CD8-positive, alpha-beta memory T cell (primary cell): ENCODE measurements around the gene PAF1. TPM values are rescaled to one million over a fixed set of nuclear protein-coding genes. Genes with fewer than 3 reads are reported as not detected.
"Not testable (repeated sequence)": the region's sequence is repeated elsewhere in the genome, so short reads cannot be mapped to it uniquely, and the experiment has no call there.

ENCODE experiments used
- CTCF ChIA-PET: fragments of 350-600 bp; sonication (Branson Sonifier 250); formaldehyde crosslinking; loops from one replicate; lab custom pipeline; 2021; ENCODE audit warnings: antibody characterized with exemption; lab: Charles Lee
- POLR2A ChIA-PET: fragments of 350-600 bp; sonication (Branson Sonifier 250); formaldehyde crosslinking; loops from one replicate; lab custom pipeline; 2021; ENCODE audit warnings: antibody characterized with exemption; lab: Charles Lee
- DNase-seq, 5 donors: peaks; one replicate each; pipeline versions ENCODE4 v3.0.0 to v3.0.0-alpha.2; 2020 to 2022; ENCODE audit warnings: mixed read lengths in 1 of 5
- H3K27ac ChIP-seq: one replicate; pipeline ENCODE4 v1.7.0; 2013; ENCODE audit warnings: low read depth, mild to moderate bottlenecking, low read length, moderate library complexity
- H3K27me3 ChIP-seq: 2 replicates; pipeline ENCODE4 v1.7.0; 2013; ENCODE audit warnings: low read length, mild to moderate bottlenecking; ENCODE audit not compliant: insufficient read depth, poor library complexity, severe bottlenecking
- H3K36me3 ChIP-seq: 2 replicates; pipeline ENCODE4 v1.7.0; 2013; ENCODE audit warnings: mild to moderate bottlenecking, low read length, moderate library complexity; ENCODE audit not compliant: insufficient read depth
- H3K4me1 ChIP-seq: 2 replicates; pipeline ENCODE4 v1.7.0; 2013; ENCODE audit warnings: mild to moderate bottlenecking, low read length, moderate library complexity; ENCODE audit not compliant: insufficient read depth
- H3K4me3 ChIP-seq: 2 replicates; pipeline ENCODE4 v1.7.0; 2013; ENCODE audit warnings: mild to moderate bottlenecking, low read length
- H3K9me3 ChIP-seq: 2 replicates; pipeline ENCODE4 v1.7.0; 2013; ENCODE audit warnings: mild to moderate bottlenecking, low read length
- H3K27ac Mint-ChIP-seq, 8 donors: one replicate each; pipeline ENCODE4 v1.8.0; 2020 to 2021; ENCODE audit warnings: mixed read lengths in 8 of 8, mild to moderate bottlenecking in 6 of 8, inconsistent platforms in 3 of 8, moderate library complexity in 3 of 8
- H3K27me3 Mint-ChIP-seq, 2 donors: one replicate each; pipeline ENCODE4 v1.8.0; 2020 to 2021; ENCODE audit warnings: mixed read lengths in 2 of 2, mild to moderate bottlenecking in 1 of 2, moderate library complexity in 1 of 2
- H3K36me3 Mint-ChIP-seq, 3 donors: one replicate each; pipeline ENCODE4 v1.8.0; 2020 to 2021; ENCODE audit warnings: mixed read lengths in 3 of 3, inconsistent platforms in 1 of 3, mild to moderate bottlenecking in 1 of 3
- H3K4me1 Mint-ChIP-seq, 3 donors: one replicate each; pipeline ENCODE4 v1.8.0; 2020 to 2021; ENCODE audit warnings: mixed read lengths in 3 of 3, inconsistent platforms in 1 of 3, mild to moderate bottlenecking in 1 of 3
- H3K4me3 Mint-ChIP-seq, 7 donors: one replicate each; pipeline ENCODE4 v1.8.0; 2020 to 2021; ENCODE audit warnings: mixed read lengths in 7 of 7, mild to moderate bottlenecking in 6 of 7, moderate library complexity in 4 of 7, inconsistent platforms in 2 of 7
- H3K9me3 Mint-ChIP-seq, 5 donors: one replicate each; pipeline ENCODE4 v1.8.0; 2020 to 2022; ENCODE audit warnings: mixed read lengths in 5 of 5, mild to moderate bottlenecking in 3 of 5, moderate library complexity in 2 of 5, inconsistent platforms in 1 of 5
- polyA plus RNA-seq: library from polyadenylated mRNA; unstranded; fragments of 300-500 nt; fragmentation: Illumina TruSeq; gene quantifications from one replicate; pipeline ENCODE4 v1.2.3, GENCODE V29; 2021
- total RNA-seq, 2 experiments: library from RNA; stranded (reverse); gene quantifications; one replicate each; pipeline ENCODE4 v1.2.3, GENCODE V29; 2021

PAF1 gene
- total and polyA plus RNA-seq, 3 experiments from 2014 or later, result 44.6 to 50.2 (median 46.9) TPM

GRCh38 chr19:39341719-39342604 is 48.9 kb downstream of the PAF1 start, which contains the start of gene SAMD4B:
Gene SAMD4B (plus strand): TSS chr19:39342421. CDS start chr19:39356894, 14,473 bp downstream.
- ChIA-PET CTCF (interaction anchor here (0.7 to 1.7 kb wide), 11 partner anchors 9 to 232 kb away, joined by 3 to 10 read pairs (median 4); partner anchors contain the start of genes MED29, PAF1, RPS16 and TIMM50), POLR2A (interaction anchor here (0.5 to 1.7 kb wide), 11 partner anchors 11 to 1089 kb away, joined by 3 to 15 read pairs (median 4); partner anchors contain the start of genes IFNL1, MED29, PAF1 and RPS16)
- Mint-ChIP-seq H3K27ac (peak within 1 kb of the TSS; percentile 90 to 99 (median 94)), H3K4me3 (peak within 1 kb of the TSS; percentile 89 to 99 (median 95)), H3K4me1 (peaks cover 55 to 75% (median 74%) of the 10 kb centered on the region in 3 donors), H3K27me3 (peaks cover 0 to 1% of the 10 kb centered on the region in 2 donors), H3K36me3 (peaks cover 0 to 29% (median 8%) of the 10 kb centered on the region in 3 donors), H3K9me3 (no peaks in the 10 kb centered on the region)
- H3K9me3 ChIP-seq, result no peaks in the 10 kb centered on the region
- peak; percentile 99 to 100 (median 100) for DNase-seq
- peaks cover 57% of the 10 kb centered on the region for H3K4me1 ChIP-seq
- H3K4me3 ChIP-seq, result peak within 1 kb of the TSS; percentile 97
- peak within 1 kb of the TSS; percentile 86 for H3K27ac ChIP-seq
- no peaks in the 10 kb centered on the region for H3K27me3 ChIP-seq
- no peaks in the 10 kb centered on the region for H3K36me3 ChIP-seq

GRCh38 chr19:39341129-39341718 is 49.7 kb downstream of the PAF1 start:
- Histone ChIP-seq H3K4me1 (peaks cover 58% of the 10 kb centered on the region), H3K4me3 (peak overlapping the region; percentile 97), H3K9me3 (no peaks in the 10 kb centered on the region), H3K27ac (peak overlapping the region; percentile 86), H3K27me3 (no peaks in the 10 kb centered on the region), H3K36me3 (no peaks in the 10 kb centered on the region)
- H3K27ac Mint-ChIP-seq, result peak overlapping the region; percentile 88 to 99 (median 92)
- peak in 1 of 5 donors; percentile 3 for DNase-seq
- peaks cover 55 to 74% (median 69%) of the 10 kb centered on the region in 3 donors for H3K4me1 Mint-ChIP-seq
- CTCF ChIA-PET, result interaction anchor here (1.0 to 1.3 kb wide), 3 partner anchors 9 to 231 kb away, joined by 3 to 4 read pairs (median 3); partner anchors contain the start of gene PLEKHG2
- H3K36me3 Mint-ChIP-seq, result peaks cover 0 to 24% (median 8%) of the 10 kb centered on the region in 3 donors
- POLR2A ChIA-PET, result interaction anchor here (1.0 kb wide), 1 partner anchor 70 kb away, joined by 6 read pairs; no protein-coding TSS in a partner anchor
- peaks cover 0 to 1% of the 10 kb centered on the region in 2 donors for H3K27me3 Mint-ChIP-seq
- H3K9me3 Mint-ChIP-seq, result no peaks in the 10 kb centered on the region
- H3K4me3 Mint-ChIP-seq, result peak overlapping the region; percentile 89 to 99 (median 95)

GRCh38 chr19:39340156-39340555 is 50.8 kb downstream of the PAF1 start:
- CTCF ChIA-PET, result interaction anchor here (1.0 to 1.2 kb wide), 2 partner anchors 72 to 218 kb away, joined by 3 read pairs; partner anchors contain the start of gene PLEKHG2
- peak overlapping the region in 6 of 8 donors; percentile 36 to 99 (median 88) for H3K27ac Mint-ChIP-seq
- POLR2A ChIA-PET, result not testable (repeated sequence)

DNA sequence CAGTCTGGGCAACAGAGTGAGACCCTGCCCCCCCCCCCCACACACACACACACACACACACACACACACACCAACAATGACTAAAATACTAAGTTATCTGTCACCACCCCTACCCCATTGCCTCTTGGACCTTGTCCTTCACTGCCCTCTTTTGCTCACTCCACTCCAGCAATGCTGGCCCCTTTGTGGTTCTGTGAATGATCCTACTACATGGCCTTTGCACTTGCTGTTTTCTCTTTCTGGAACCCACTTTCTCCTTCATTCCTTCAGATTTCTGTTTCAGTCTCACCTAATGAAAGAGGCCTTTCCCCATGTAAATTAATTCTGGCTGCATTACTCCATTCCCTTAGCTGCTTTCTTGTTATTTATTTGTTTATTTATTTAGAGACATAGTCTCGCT is 51.2 kb downstream of the PAF1 start:
- POLR2A ChIA-PET, result no interaction called here
- no peak for DNase-seq
- Mint-ChIP-seq H3K4me1 (peaks cover 53 to 74% (median 69%) of the 10 kb centered on the region in 3 donors), H3K27me3 (peaks cover 0 to 1% of the 10 kb centered on the region in 2 donors), H3K36me3 (peaks cover 0 to 23% (median 10%) of the 10 kb centered on the region in 3 donors), H3K27ac (peak overlapping the region in 6 of 8 donors; percentile 36 to 92 (median 87)), H3K9me3 (no peaks in the 10 kb centered on the region), H3K4me3 (peak overlapping the region in 3 of 7 donors; percentile 38 to 99 (median 90))
- Histone ChIP-seq H3K9me3 (no peaks in the 10 kb centered on the region), H3K4me1 (peaks cover 54% of the 10 kb centered on the region), H3K4me3 (no peak overlapping the region), H3K36me3 (no peaks in the 10 kb centered on the region), H3K27ac (no peak overlapping the region), H3K27me3 (no peaks in the 10 kb centered on the region)
- CTCF ChIA-PET, result interaction anchor here (1.0 kb wide), 1 partner anchor 217 kb away, joined by 3 read pairs; no protein-coding TSS in a partner anchor

More at GRCh38 chr19:39340156-39340555, 50.8 kb downstream of the PAF1 start:
- not testable (repeated sequence) for H3K27me3 Mint-ChIP-seq, H3K36me3 ChIP-seq, H3K9me3 ChIP-seq, DNase-seq, H3K27me3 ChIP-seq, H3K4me3 ChIP-seq, H3K9me3 Mint-ChIP-seq
- peaks cover 51% of the 10 kb centered on the region for H3K4me1 ChIP-seq
- Mint-ChIP-seq H3K36me3 (peaks cover 0 to 23% (median 8%) of the 10 kb centered on the region in 3 donors), H3K4me3 (peak overlapping the region in 6 of 7 donors; percentile 16 to 99 (median 72)), H3K4me1 (peaks cover 53 to 74% (median 69%) of the 10 kb centered on the region in 3 donors)
- H3K27ac ChIP-seq, result peak overlapping the region; percentile 86

GRCh38 chr19:39336483-39336882 is 54.4 kb downstream of the PAF1 start:
- Mint-ChIP-seq H3K4me1 (peaks cover 42 to 74% (median 70%) of the 10 kb centered on the region in 3 donors), H3K4me3 (peak overlapping the region; percentile 97 to 100 (median 99)), H3K9me3 (no peaks in the 10 kb centered on the region), H3K27me3 (no peaks in the 10 kb centered on the region), H3K36me3 (peaks cover 3 to 33% (median 6%) of the 10 kb centered on the region in 3 donors), H3K27ac (peak overlapping the region; percentile 91 to 100 (median 97))
- ChIA-PET CTCF (interaction anchor here (0.6 to 2.3 kb wide), 4 partner anchors 9 to 214 kb away, joined by 3 to 10 read pairs (median 4); partner anchors contain the start of gene PLEKHG2), POLR2A (interaction anchor here (1.3 to 1.9 kb wide), 3 partner anchors 76 to 962 kb away, joined by 3 to 10 read pairs (median 3); partner anchors contain the start of genes PLEKHG2, PSMD8 and RPS16)
- H3K36me3 ChIP-seq, result no peaks in the 10 kb centered on the region
- H3K9me3 ChIP-seq, result no peaks in the 10 kb centered on the region
- no peak for DNase-seq
- H3K4me1 ChIP-seq, result peaks cover 60% of the 10 kb centered on the region
- H3K27ac ChIP-seq, result peak overlapping the region; percentile 92
- H3K27me3 ChIP-seq, result no peaks in the 10 kb centered on the region
- H3K4me3 ChIP-seq, result no peak overlapping the region

Other genes with a start within 250 kb of the PAF1 start
- gene NCCRP1, start 194.1 kb downstream of the PAF1 start, total RNA-seq, result not detected
- not detected for gene NCCRP1, start 194.1 kb downstream of the PAF1 start, polyA plus RNA-seq
- gene SYCN, start 186.8 kb downstream of the PAF1 start, total RNA-seq, result not detected
- gene SYCN, start 186.8 kb downstream of the PAF1 start, polyA plus RNA-seq, result not detected
- not detected for gene IFNL3, start 146.1 kb downstream of the PAF1 start, total RNA-seq
- not detected for gene IFNL3, start 146.1 kb downstream of the PAF1 start, polyA plus RNA-seq
- gene IFNL4, start 142.2 kb downstream of the PAF1 start, total RNA-seq, result under 1 TPM in 1 of 2 experiments, not detected in 1; 0.31 TPM
- not detected for gene IFNL4, start 142.2 kb downstream of the PAF1 start, polyA plus RNA-seq
- gene IFNL2, start 122.7 kb downstream of the PAF1 start, total RNA-seq, result not detected
- gene IFNL2, start 122.7 kb downstream of the PAF1 start, polyA plus RNA-seq, result not detected
- not detected for gene IFNL1, start 94.7 kb downstream of the PAF1 start, total RNA-seq
- 4.6 TPM for gene IFNL1, start 94.7 kb downstream of the PAF1 start, polyA plus RNA-seq
- gene LRFN1, start 70.2 kb downstream of the PAF1 start, total RNA-seq, result 1 to 10 TPM; 4.3 to 4.9 TPM
- gene LRFN1, start 70.2 kb downstream of the PAF1 start, polyA plus RNA-seq, result 6.7 TPM
- gene GMFG, start 55.1 kb downstream of the PAF1 start, total RNA-seq, result 100 to 1,000 TPM; 246 to 247 TPM
- 1,052 TPM for gene GMFG, start 55.1 kb downstream of the PAF1 start, polyA plus RNA-seq
- gene SAMD4B, start 48.7 kb downstream of the PAF1 start, total RNA-seq, result 10 to 100 TPM; 54.3 to 55.6 TPM
- 18.7 TPM for gene SAMD4B, start 48.7 kb downstream of the PAF1 start, polyA plus RNA-seq
- 10 to 100 TPM; 39.3 to 39.6 TPM for gene MED29, start 272 bp upstream of the PAF1 start, total RNA-seq
- 56.8 TPM for gene MED29, start 272 bp upstream of the PAF1 start, polyA plus RNA-seq
- 10 to 100 TPM; 32.8 to 36.4 TPM for gene ZFP36, start 15.7 kb upstream of the PAF1 start, total RNA-seq
- 355 TPM for gene ZFP36, start 15.7 kb upstream of the PAF1 start, polyA plus RNA-seq
- 10 to 100 TPM; 35.2 to 36.4 TPM for gene PLEKHG2, start 21.6 kb upstream of the PAF1 start, total RNA-seq
- gene PLEKHG2, start 21.6 kb upstream of the PAF1 start, polyA plus RNA-seq, result 4.0 TPM
- gene RPS16, start 44.8 kb upstream of the PAF1 start, total RNA-seq, result 1,000 to 10,000 TPM; 2,654 to 2,668 TPM
- gene RPS16, start 44.8 kb upstream of the PAF1 start, polyA plus RNA-seq, result 1,795 TPM
- 100 to 1,000 TPM; 190 to 196 TPM for gene SUPT5H, start 54.5 kb upstream of the PAF1 start, total RNA-seq
- gene SUPT5H, start 54.5 kb upstream of the PAF1 start, polyA plus RNA-seq, result 115 TPM
- 100 to 1,000 TPM; 131 to 137 TPM for gene TIMM50, start 89.7 kb upstream of the PAF1 start, total RNA-seq
- 47.3 TPM for gene TIMM50, start 89.7 kb upstream of the PAF1 start, polyA plus RNA-seq
- 1 to 10 TPM in 1 of 2 experiments, under 1 TPM in 1; 0.92 to 1.4 TPM for gene DLL3, start 107.8 kb upstream of the PAF1 start, total RNA-seq
- 0.25 TPM for gene DLL3, start 107.8 kb upstream of the PAF1 start, polyA plus RNA-seq
- gene SELENOV, start 124.0 kb upstream of the PAF1 start, total RNA-seq, result not detected
- gene SELENOV, start 124.0 kb upstream of the PAF1 start, polyA plus RNA-seq, result not detected
- gene EID2B, start 141.7 kb upstream of the PAF1 start, total RNA-seq, result 1 to 10 TPM; 3.4 to 3.7 TPM
- 8.5 TPM for gene EID2B, start 141.7 kb upstream of the PAF1 start, polyA plus RNA-seq
- 10 to 100 TPM; 14.0 to 15.4 TPM for gene EID2, start 149.1 kb upstream of the PAF1 start, total RNA-seq
- 29.2 TPM for gene EID2, start 149.1 kb upstream of the PAF1 start, polyA plus RNA-seq
- gene LGALS13, start 211.4 kb upstream of the PAF1 start, total RNA-seq, result not detected
- not detected for gene LGALS13, start 211.4 kb upstream of the PAF1 start, polyA plus RNA-seq